GM19035 (cell line): ENCODE results near the gene ASB4.
A peak's percentile ranks its signal among the peaks of the same experiment; 100 is the strongest.
"Not testable (repeated sequence)": the region's sequence is repeated elsewhere in the genome, so short reads cannot be mapped to it uniquely, and the experiment has no call there.

Experiments
- ATAC-seq: cut with Tn5 transposase; IDR thresholded peaks from one replicate; pipeline ENCODE4 v1.9.1; 2021; ENCODE audit not compliant: unreplicated experiment

ASB4 gene, protein sequence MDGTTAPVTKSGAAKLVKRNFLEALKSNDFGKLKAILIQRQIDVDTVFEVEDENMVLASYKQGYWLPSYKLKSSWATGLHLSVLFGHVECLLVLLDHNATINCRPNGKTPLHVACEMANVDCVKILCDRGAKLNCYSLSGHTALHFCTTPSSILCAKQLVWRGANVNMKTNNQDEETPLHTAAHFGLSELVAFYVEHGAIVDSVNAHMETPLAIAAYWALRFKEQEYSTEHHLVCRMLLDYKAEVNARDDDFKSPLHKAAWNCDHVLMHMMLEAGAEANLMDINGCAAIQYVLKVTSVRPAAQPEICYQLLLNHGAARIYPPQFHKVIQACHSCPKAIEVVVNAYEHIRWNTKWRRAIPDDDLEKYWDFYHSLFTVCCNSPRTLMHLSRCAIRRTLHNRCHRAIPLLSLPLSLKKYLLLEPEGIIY

DNA sequence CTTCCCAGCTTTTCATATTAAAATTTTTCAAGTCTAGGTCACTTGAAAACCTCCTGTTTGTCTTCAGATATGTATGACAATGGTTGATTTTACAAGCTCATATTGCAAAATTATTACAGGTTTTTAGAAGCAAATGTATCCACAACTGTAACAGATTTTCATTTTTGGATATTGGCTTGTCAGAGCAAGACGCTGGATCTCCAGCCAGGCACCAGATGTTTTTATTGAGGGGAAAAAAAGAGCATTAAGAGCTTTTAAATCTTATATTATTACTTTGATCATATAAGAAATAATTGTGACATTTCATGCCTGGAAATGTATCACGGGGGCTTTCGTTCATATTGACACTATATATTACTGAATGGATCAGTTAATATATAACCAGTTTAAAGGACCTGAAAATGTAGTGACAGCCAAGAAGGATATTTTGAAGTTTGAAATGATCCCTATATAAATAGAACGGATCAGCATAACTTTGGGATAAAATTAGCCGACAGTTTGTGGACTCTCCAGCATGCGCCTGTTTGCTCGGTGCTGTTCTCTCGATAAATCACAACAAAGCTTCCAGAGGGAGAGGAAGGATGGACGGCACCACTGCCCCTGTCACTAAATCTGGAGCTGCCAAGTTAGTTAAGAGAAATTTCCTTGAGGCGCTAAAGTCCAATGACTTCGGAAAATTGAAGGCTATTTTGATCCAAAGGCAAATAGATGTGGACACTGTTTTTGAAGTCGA lies at the start of gene ASB4:
TSS of gene ASB4 (plus strand) at position 553 of the 733 bp plus-strand sequence. CDS start at position 582, 29 bp downstream.
- ATAC-seq: no peak

DNA sequence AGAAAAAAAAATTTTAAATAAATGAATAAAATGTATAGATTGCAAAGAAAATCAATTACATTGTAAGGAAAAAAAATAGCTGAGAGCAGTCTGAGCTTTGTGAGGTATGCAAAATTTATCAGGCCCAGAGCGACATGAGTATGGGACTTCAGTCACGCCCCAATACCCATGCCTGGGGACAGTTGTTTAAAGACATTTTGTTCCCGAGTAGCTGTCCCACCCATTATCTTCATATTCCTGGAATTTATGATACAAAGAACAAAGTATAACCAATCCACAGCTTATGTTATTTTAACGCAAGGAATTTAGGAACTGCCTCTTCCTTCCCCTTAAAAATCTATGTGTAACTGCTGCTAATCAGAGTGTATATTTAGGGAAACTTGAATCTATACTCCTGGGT lies 49.3 kb upstream of the ASB4 start:
- no peak for ATAC-seq

DNA sequence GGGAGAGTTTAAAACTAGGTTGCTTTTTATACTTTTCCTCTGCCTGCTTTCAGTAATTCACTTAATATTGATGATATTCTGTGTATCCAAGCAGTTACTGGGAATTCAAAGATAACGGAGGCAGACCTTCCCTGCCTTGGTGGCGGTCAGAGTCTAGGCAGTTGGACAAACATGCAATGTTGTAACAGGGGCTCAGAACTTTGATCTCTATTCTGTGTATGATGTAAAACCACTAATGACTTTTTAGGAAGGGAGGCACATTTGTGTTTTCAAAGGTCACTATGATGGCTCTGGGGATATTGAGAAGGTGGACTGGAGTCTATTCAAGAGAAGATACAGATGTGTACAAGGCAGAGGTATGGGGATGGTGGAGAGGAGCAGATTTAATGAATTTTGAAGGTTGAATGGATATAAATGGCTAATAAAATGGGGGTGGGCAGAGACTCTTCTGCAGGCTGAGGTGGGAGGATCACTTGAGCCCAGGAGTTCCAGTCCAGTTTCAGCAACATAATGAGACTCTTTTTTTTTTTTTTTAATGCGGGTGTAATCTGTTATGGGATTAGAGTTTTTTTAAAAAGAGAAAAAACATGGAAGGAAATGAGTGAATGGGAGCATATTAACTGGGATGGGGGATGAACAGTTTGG lies 45.2 kb upstream of the ASB4 start:
- no peak for ATAC-seq

DNA sequence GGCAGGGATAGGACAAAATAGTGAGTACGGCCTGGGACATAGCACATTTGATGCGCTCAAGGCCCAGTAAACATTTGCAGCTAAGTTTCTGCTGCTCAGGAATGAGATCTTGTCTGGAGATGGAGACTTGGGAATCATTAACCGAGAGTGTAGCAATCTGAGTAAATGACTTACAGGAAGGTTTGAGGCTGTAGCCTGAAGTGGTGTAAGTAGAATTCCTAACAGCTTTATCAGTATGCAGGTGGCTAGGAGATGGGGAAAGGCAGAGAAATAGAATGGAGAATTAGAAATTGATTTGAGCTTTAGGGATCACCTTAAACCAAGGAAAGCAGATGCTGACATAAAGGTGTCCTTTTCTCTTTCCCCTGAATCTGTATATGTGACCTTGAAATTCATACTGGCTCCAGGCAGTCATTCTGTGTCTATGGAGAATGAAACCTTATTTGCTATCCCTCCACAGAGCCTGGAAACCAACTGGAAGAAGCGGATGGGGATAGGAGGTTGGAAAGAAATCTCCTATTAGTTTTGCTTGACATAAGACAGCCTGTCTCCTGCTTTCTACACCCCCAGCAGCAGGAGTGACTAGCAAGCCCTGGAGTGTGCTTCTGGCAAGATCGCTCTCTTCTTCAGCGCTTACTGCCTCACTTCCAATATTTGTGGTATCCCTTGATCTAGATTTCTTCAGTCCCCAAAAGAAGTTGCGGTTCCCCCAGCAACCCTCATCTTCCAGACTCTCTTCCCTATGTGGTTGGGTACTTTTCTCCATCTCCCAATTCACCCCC lies 44.5 kb upstream of the ASB4 start:
- no peak for ATAC-seq

DNA sequence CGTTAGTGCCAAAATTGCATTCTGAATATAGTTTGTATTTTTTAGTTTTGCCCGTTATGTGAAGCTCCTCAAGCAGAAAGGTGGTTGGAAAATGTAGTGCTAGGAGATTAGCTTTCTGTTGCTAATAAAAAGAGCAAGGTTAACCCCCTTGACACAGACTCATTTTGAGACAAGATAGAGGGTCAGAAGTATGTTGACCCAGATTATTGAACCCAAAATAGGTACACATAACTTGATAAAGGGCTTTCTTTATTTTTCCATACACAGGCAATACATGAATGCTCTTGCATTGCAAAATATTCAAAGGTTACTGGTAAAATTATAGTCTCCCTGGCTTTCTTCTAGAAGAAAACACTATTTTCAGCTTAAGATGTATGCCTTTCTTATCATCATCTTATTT lies 40.9 kb upstream of the ASB4 start:
- ATAC-seq: no peak

DNA sequence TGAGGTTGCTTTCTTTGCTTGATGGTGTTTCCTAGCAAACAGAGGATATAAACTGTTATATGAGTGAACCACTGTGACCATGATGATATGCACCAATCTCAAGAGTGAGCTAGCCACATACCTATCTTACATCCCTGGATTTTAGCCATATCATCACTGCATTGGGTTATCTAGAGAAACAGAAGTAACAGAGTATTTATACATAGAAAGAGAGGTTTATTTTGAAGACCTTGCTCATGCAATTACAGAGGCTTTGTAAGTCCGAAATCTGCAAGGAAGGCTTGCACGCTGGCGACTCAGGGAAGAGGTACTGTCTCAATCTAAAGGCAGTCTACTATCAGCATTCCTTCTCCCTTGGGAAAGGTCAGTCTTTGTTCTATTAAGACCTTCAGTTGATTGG lies 39.1 kb upstream of the ASB4 start:
- no peak for ATAC-seq

DNA sequence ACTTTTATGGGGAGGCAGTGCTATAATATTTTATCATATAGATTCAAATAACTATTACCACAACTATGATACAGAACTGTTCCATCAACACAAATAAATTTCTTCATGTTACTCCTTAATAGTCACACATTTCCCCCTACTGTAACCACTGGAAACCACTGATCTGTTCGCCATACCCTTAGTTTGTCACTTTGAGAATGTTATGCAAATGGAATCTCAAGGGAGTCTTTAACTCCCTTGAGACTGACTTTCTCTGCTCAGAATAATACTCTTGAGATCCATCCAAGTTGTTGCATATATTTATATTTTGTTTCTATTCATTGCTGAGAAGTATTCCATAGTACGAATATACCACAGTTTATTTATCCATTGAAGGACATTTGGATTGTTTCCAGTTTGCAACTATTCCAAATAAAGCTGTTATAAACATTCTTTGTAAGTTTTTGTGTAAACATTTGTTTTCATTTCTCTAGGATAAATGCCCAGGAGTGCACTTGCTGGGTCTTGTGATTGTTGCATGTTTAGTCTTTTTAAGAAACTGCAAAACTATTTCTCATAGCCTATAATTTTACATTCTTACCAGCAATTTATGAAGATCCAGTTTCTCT lies 31.2 kb upstream of the ASB4 start:
- no peak for ATAC-seq

DNA sequence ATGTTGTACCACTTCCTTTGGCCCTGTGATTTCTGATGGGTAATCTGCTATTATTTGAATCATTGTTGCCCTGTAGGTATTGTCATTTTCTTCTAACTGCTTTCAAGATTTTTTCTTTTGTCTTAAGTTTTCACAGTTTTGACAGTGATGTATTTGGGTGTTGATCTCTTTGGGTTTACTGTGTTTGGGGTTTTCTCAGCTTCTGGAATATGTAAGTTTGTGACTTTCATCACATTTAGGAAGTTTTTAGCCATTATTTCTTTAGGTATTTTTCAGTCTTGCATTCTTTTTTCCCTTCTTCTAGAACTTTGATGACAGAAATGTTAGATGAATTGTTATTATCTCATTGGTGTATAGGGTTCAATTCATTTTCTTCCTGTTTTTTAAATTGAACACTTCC lies 27.8 kb upstream of the ASB4 start:
- no peak for ATAC-seq

DNA sequence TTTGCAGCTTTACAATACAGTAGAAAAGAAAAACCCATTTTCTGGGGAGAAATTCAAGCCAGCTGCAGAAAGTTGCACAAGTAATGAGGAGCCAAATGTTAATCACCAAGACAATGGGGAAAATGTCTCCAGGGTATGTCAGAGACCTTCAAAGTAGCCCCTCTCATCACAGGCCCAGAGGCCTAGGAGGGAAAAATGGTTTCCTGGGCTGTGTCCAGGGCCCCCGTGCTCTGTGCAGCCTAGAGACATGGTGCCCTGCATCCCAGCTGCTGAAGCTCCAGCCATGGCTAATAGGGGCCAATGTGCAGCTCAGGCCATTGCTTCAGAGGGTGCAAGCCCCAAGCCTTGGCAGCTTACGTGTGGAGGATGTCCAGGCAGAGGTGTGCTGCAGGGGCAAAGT lies 25.1 kb upstream of the ASB4 start:
- ATAC-seq: not testable (repeated sequence)

DNA sequence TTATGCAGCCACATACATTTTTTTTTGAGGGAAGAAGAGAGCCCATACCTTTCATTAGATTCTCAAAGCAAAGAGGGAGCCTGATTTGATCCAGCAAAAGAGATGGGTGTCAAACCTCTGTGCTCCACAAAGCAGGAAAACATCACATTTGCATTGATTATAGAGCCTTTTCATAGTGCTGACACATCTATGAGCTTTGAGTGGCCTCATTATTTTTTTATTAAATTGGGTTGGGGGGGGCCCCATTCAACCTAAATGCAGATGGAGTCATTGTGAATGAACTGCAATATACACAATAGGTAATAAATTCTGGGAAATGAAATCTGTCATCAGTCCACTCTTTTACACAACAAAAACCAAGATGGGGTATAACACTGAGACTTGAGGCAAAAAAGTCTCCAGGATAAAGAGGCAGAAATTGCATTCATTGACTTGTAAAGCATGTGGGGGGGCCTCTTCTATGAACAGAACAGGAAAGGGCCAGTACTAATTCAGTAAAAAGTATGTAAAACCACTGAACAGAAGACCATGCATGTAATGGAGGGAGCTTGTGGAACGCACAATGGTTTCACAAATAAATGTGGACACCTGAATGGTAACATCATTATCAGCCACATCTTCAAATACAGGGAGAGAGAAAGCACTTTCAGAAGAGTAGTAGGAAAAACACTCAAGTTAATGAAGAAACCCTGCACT lies 17.7 kb upstream of the ASB4 start:
- ATAC-seq: no peak

DNA sequence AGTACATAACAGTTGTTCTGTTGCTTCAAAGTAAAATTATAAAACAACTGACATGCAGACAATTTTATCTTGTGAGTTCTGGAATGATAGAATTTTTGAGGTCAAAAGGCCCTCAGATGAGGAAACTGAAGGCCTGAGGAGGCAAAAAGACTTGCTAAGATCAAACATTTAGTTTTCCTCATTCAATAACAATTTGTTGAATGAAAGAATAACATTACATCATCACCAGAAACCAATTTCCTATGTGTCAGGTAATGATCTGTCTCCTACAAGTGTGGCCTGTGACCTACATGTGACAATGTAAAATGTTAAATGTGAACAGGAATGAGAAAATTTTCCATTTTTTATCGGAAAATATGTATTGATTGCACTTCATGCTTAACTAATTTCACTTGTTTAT lies 16.6 kb upstream of the ASB4 start:
- ATAC-seq: no peak

DNA sequence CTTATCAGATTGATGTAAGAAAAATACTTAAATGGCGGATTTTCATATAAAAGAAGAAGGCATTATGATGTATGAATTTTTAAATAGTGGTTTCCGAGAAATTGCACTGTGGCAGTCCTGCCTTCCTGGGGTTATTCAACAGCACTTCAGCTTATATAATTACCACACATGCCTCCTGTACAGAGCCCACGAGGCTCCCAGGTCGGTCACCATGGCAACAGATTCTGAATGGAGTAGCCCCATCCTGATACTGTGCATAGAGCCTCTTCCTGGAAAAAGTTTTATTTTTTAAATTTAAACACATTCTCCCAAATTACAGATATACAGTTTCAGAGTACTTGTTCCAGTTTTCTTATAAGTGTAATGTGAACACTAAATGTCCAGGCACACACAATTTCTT lies 15.9 kb upstream of the ASB4 start:
- ATAC-seq: no peak

DNA sequence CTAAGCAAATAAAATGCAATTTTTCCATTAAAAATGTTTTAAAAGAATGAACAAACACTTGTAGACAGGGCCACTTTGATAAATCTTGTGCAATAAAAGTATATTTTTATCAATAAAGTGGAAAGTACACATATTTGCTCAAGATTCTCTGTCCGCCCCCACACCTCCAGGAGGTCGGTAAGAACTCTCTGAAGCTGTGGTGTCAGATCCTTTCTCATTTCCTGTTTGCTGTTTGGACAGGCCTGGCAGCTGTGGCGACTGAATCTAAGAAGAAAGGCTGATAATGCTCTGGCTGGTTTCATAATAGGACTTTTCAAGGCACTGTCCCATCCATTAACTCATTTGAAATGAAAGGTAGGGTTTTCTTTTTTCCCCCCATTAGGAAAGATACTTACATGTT lies 15.3 kb upstream of the ASB4 start:
- ATAC-seq: peak; percentile 95

DNA sequence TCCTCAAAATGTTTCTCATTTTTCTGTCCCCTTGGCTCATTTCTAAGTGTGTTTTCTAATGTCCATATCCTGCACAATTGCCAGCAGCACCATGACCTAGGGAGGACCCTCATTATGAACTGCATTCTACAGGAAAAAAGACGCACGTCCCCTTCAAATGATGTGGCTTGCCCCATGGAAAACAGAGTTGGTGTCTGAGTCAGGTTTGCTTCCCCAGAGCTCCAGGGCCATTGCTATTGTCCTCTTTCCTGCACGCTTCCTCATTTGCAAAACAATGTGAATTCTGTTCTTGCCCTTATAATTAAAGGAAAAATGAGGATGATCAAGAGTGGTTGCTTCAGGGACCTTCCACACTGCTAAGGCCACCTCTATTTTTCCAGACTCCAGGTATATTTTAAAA lies 14.7 kb upstream of the ASB4 start:
- no peak for ATAC-seq

DNA sequence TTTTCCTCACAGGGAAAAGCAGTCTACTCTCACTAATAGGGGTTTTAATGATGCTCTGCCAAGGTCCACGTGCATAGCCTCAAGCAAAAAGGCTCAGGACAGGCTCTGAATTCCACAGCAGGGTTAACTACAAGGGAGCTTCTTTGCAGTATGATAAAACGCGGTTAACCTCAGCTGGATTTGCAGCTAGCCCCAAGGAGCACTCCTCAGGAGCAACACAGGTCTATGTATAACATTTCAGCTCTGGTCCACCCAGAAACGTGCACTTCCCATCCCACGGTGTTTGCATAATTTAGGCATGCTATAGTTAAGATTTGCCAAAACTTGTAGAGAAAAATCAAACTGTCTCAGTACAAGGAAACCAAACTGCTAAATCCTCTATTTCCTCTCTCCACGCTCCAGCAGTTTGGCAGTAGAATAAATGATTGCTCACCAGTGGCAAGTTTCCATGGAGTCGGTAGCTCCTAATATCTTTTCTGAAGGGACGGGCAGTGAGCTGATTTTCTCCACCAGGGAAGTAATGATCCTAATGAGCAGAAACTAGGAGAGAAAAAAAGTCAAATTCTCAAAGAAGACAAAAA lies 13.1 kb upstream of the ASB4 start:
- ATAC-seq: no peak

DNA sequence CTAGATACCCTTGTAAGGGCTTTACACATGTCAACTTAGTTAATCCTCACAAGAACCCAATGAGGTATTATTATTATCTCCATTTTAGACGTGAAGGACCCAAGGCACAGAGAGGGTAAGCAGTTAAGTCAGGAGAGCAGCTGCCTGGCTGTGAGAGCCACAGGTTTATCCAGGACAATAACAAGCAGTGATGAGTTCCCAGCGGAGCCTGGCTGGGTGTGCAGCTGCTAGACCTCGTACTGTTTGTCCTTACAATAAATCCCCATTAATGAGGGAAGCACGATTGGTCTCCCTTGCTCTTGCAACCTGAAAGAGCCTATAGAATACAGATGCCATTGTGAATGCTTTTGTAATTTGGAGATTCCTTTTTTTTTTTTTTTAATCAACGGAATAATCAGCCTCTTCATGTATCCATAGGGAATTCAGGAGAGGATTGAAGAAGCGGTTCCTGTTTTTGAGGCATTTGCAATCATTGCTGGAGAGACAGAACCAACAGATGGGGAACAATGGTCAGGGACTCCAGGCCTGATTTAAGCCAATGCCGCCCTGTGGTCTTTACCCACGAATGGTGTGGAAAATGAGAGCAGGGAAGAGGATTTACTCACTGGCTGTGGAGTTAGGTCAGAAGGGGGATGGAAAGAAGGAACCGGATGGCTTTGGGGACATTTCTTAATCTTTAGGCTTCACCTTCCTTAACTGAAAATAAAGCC lies 12.3 kb upstream of the ASB4 start:
- no peak for ATAC-seq

DNA sequence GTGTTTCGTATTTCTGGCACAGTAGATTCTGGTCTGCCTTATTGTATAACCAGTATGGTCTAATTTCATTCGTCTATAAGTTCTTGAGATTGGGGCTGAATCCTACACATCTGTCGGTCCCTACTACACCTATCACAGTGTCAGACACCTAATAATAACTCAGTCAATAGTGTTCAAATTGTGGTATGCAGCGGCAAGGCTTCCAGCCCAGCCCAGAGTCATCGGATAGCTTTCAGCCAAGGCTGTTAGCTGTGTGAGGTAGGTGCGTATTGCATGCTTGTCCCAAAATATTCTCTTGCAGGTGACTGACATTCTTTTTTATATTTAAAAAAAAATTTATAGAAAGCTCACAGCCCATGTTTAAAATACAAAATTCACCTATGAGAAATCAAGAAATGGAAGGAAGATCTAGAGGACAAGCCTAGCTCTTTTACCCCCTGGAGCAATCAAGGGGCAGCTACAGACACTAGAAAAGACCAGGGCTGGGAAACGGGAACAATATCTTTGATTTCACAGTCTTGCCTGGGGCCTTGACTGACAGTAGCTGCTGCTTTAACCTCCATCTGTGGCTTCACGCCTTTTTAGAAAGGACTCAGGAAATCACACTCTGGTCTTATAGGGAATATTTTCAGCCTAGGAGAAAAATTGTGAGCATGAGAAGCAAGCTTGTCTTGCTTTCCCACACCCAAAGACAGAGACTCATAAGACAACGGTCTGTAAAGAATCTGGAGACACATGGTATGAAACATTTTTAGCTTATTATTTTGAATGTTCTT lies 9.5 kb upstream of the ASB4 start:
- no peak for ATAC-seq

DNA sequence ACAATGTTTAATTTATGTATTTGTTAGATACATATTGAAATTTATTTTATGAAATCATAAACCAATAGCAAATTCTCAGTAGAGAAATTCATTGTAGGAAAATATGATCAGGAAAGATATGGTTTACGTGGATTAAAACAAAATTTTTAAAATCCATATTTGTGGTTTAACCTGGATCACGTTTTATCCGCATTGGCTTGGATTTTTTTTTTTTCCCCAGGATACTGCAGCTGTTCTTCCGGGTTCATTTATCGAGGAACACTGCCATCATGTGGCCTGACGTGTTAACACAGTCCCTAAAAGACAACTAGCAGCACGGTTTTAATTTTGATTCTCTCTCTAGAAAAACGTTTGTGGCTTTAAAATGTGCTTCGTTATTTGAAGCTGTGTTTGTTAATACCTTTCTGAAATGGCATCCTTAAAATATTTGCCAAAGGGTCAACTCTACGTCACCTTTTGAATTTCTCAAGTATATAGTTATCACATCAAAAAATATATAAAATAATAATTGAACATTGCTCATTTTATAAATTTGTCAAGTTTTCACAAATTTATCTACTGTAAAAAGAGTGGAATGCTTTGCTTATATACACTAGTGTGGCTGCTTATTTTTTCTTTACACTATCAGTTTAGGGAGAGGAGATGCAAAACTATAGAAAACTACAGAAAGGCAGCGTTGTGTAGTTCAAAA lies 8.7 kb upstream of the ASB4 start:
- peak; percentile 76 for ATAC-seq
